GM20000 (cell line): ENCODE data around the gene HSPA8.
"Not testable (repeated sequence)": the region's sequence is repeated elsewhere in the genome, so short reads cannot be mapped to it uniquely, and the experiment has no call there.

ENCODE experiments used
- DNase-seq: peaks from one replicate; pipeline ENCODE4 v3.0.0; 2012; ENCODE audit warnings: low spot score
- TF ChIP-seq, protein P1 (sequence below): IDR thresholded peaks from 2 replicates; pipeline ENCODE4 v1.5.1; 2012; ENCODE audit warnings: mild to moderate bottlenecking, control low read depth; ENCODE audit errors: extremely low read depth, missing control alignments

The HSPA8 gene

DNA sequence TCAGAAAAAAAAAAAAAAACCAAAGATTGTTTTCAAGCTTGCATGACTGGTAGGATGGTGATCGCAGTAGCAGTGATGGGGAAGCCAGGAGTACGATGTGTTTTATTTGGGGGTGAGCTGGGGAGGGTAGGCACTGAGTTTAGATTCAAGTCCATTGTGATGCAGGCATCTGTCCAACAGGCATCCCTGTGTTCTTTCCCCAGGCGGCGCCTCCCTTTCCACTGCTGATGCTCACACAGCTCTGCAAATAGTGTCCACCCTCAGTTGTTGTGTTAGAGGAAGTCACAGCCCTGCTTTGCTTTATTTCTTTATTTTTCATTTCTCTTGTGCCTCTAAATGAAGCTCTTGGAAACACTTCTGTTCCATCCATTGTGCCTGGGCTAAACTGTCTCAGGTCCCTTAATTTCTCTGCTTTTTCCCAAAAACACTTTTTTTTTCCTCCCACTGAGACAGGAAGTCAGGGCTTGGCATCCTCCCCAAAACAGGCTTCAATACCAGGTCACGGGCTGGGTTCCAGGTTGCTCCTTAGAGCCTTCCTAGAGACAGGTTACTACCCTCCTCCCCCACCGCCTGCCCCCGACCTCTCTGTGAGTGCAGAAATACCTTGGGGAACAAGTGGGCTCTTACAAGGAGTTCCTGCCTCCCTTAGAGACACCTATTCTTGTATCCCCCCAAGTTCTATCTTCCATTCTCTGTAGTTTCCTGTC, 38.6 kb upstream of the HSPA8 start:
- TF ChIP-seq, protein P1, sequence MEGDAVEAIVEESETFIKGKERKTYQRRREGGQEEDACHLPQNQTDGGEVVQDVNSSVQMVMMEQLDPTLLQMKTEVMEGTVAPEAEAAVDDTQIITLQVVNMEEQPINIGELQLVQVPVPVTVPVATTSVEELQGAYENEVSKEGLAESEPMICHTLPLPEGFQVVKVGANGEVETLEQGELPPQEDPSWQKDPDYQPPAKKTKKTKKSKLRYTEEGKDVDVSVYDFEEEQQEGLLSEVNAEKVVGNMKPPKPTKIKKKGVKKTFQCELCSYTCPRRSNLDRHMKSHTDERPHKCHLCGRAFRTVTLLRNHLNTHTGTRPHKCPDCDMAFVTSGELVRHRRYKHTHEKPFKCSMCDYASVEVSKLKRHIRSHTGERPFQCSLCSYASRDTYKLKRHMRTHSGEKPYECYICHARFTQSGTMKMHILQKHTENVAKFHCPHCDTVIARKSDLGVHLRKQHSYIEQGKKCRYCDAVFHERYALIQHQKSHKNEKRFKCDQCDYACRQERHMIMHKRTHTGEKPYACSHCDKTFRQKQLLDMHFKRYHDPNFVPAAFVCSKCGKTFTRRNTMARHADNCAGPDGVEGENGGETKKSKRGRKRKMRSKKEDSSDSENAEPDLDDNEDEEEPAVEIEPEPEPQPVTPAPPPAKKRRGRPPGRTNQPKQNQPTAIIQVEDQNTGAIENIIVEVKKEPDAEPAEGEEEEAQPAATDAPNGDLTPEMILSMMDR: no peak
- DNase-seq: no peak

DNA sequence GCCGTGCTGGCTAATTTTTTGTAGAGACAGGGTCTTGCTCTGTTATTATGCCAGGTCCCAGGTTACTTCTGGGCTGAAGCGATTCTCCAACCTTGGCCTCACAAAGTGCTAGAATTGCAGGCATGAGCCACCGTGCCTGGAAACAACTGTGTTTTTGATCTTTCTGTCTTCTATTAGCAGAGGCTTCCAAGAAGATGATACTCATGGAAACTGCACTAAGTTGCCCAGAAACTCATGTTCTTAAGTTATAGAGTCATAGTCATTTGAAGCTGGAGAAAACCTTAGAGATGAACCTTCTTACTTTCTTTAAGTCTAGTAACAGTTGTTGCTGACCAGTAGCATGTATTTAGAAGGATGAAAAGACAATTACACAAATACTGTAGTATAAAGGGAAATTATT, 37.1 kb upstream of the HSPA8 start:
- TF ChIP-seq, protein P1: no peak
- DNase-seq: no peak

- no peak for DNase-seq
- TF ChIP-seq, protein P1: no peak
Measured at GRCh38 chr11:123093739-123094138, 31.8 kb upstream of the HSPA8 start.

DNA sequence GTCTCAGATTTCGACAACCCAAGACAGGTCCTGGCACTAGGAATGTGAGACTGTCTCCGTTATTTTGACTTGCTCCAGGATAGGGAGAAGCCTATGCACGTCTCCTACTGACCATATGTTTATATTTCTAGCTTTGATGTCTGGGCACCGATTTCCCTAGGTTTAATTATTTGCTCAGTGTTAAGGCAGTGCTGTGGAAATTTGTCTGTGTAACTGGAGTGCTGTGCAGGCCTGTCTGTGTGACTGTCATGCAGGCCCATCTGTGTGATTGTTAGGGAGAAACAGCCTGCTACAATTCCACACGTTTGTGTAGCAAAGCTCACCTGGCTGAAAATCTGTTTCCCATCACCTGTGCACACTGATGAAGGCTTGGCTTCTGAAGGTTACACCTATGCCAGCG, 29.6 kb upstream of the HSPA8 start:
- TF ChIP-seq, protein P1: no peak

DNA sequence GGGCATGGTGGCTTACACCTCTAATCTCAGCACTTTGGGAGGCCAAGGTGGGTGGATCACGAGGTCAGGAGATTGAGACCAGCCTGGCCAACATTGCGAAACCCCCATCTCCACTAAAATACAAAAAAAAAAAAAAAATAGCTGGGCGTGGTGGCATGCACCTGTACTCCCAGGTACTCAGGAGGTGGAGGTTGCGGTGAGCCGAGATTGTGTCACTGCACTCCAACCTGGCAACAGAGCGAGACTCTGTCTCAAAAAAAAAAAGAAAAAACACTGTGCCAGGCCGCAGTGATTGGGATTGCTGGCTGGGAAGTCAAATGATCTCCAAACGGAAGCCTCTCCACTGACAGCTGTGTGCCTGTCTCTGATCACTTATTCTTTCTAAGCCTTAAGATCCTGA, 28.2 kb upstream of the HSPA8 start:
- not testable (repeated sequence) for DNase-seq

More for the DNA sequence above, 29.6 kb upstream of the HSPA8 start:
- DNase-seq: no peak

DNA sequence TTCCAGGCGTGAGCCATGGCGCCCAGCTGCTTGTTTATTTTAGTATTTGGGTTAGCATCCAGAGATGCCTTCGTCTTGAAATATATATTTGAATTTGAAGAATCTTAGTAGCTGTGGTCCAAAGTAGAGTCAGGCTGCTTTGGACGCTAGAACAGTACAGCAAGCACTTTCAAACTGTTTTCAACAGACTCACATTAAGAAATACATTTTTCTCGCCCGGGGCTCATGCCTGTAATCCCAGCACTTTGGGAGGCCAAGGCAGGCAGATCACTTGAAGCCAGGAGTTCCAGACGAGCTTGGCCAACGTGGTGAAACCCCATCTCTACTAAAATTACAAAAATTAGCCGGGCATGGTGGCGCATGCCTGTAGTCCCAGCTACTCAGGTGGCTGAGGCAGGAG, 27.0 kb upstream of the HSPA8 start:
- not testable (repeated sequence) for DNase-seq

DNA sequence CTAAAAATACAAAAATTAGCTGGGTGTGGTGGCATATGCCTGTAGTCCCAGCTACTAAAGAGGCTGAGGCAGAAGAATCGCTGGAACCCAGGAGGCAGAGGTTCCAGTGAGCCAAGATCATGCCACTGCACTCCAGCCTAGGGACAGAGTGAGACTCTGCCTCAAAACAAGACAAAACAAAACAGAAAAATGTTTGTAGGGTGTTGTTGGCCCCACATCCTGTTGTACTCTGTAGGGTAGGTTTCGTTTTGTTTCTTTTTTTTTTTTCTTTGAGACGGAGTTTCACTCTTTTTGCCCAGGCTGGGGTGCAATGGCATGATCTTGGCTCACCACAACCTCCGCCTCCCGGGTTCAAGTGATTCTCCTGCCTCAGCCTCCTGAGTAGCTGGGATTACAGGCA, 25.7 kb upstream of the HSPA8 start:
- not testable (repeated sequence) for DNase-seq

- DNase-seq: no peak
- TF ChIP-seq, protein P1: no peak
Measured at GRCh38 chr11:123086305-123086704, 24.4 kb upstream of the HSPA8 start.

DNA sequence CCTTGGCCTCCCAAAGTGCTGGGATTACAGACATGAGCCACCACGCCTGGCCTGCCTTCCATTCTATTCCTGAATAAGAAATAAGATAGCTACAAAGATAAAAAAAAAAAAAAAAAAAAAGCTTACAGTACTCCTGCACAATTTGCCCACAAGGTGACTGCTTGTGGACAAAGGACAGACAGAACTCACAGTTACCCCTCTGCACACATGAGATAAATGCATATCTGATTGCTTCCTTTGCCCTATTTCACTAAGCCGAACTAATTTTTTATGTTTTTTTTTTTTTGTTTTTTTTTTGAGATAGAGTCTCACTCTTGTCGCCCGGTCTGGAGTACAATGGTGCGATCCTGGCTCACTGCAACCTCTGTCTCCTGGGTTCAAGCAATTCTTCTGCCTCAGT, 23.6 kb upstream of the HSPA8 start:
- TF ChIP-seq, protein P1: no peak

More for the DNA sequence above, 23.6 kb upstream of the HSPA8 start:
- no peak for DNase-seq
